ENCODE results near the gene INPP5E. TPM values are rescaled to one million over a fixed set of nuclear protein-coding genes. Genes with fewer than 3 reads are reported as not detected.

Gene INPP5E, protein sequence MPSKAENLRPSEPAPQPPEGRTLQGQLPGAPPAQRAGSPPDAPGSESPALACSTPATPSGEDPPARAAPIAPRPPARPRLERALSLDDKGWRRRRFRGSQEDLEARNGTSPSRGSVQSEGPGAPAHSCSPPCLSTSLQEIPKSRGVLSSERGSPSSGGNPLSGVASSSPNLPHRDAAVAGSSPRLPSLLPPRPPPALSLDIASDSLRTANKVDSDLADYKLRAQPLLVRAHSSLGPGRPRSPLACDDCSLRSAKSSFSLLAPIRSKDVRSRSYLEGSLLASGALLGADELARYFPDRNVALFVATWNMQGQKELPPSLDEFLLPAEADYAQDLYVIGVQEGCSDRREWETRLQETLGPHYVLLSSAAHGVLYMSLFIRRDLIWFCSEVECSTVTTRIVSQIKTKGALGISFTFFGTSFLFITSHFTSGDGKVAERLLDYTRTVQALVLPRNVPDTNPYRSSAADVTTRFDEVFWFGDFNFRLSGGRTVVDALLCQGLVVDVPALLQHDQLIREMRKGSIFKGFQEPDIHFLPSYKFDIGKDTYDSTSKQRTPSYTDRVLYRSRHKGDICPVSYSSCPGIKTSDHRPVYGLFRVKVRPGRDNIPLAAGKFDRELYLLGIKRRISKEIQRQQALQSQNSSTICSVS
- total RNA-seq (2012; rRNA removed): 7.9 and 8.5 TPM in 2 replicates

GRCh38 chr9:136439481-136440408 is at the start of gene INPP5E:
Gene INPP5E (minus strand): TSS chr9:136439845. CDS start chr9:136439419, 426 bp downstream.
- peaks cover 26% of the 10 kb centered on the region for H3K4me1 ChIP-seq (ENCODE audit: control insufficient read depth, insufficient read depth, low read length)
- peak within 1 kb of the TSS; percentile 100 for H3K4me2 ChIP-seq (ENCODE audit: low read length)
- H3K4me3 ChIP-seq (ENCODE audit: low read length): peak within 1 kb of the TSS; percentile 96
- peak within 1 kb of the TSS; percentile 98 for H3K9ac ChIP-seq (ENCODE audit: low read depth, low read length)
- H3K27me3 ChIP-seq (ENCODE audit: control insufficient read depth, insufficient read depth, low read length): no peaks in the 10 kb centered on the region
- peaks cover 64% of the 10 kb centered on the region for H3K36me3 ChIP-seq (ENCODE audit: insufficient read depth, low read length)
- H3K9me3 ChIP-seq (replicated peaks; ENCODE audit: low read length): no peaks in the 10 kb centered on the region

DNA sequence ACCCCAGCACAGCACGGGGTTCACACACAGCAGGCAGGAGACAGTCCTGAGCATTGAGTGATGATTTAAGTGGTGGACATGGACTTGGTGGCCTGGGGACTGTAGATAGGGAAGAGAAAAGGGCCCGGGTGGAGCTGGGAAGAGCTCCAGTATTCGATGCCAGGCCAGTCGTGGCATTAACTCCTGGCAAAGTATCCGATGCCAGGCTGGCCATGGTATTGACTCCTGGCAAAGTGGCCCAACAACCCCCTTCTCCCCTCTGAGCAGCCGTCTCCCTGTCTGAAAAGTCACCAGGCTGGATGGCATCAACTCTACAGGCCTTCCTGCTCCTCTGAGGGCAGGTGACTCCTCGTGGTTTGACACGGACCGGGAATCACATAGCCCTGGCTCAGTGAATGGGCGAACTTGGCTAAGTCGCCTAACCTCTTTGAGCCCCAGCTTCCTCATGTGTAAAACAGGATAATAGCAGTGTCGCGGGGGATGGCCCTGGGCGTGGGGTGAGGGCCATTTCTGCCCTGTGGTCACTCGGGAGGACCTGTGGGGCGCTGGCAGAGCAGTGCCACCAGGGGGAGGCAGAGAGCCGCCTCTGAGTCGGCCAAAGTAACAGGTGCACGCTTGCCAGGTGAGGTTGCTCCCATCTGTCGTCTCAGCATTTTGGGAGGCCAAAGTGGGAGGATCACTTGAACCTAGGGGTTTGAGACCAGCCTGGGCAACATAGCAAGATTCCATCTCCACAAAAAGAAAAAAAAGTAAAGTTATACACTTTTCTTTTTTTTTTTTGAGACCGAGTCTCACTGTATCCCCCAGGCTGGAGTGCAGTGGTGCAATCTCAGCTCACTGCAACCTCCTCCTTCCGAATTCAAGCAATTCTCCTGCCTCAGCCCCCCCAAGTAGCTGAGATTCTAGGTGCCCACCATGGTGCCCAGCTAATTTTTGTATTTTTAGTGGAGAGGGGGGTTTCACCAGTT is 48.9 kb upstream of the INPP5E start:
- peaks cover 10% of the 10 kb centered on the region for H3K4me1 ChIP-seq (ENCODE audit: control insufficient read depth, insufficient read depth, low read length)
- no peaks in the 10 kb centered on the region for H3K36me3 ChIP-seq (ENCODE audit: insufficient read depth, low read length)
- no peak overlapping the region for H3K4me3 ChIP-seq (ENCODE audit: low read length)
- H3K9me3 ChIP-seq (replicated peaks; ENCODE audit: low read length): no peaks in the 10 kb centered on the region
- H3K27me3 ChIP-seq (ENCODE audit: control insufficient read depth, insufficient read depth, low read length): peaks cover 23% of the 10 kb centered on the region
- no peak overlapping the region for H3K4me2 ChIP-seq (ENCODE audit: low read length)
- H3K9ac ChIP-seq (ENCODE audit: low read depth, low read length): no peak overlapping the region

- Histone ChIP-seq H3K4me2 (ENCODE audit: low read length) (no peak overlapping the region), H3K4me1 (ENCODE audit: control insufficient read depth, insufficient read depth, low read length) (peaks cover 10% of the 10 kb centered on the region), H3K9me3 (replicated peaks; ENCODE audit: low read length) (no peaks in the 10 kb centered on the region), H3K4me3 (ENCODE audit: low read length) (no peak overlapping the region), H3K27me3 (ENCODE audit: control insufficient read depth, insufficient read depth, low read length) (peaks cover 23% of the 10 kb centered on the region), H3K36me3 (ENCODE audit: insufficient read depth, low read length) (no peaks in the 10 kb centered on the region), H3K9ac (ENCODE audit: low read depth, low read length) (no peak overlapping the region)
Observed at GRCh38 chr9:136487672-136488071, 48.0 kb upstream of the INPP5E start.

DNA sequence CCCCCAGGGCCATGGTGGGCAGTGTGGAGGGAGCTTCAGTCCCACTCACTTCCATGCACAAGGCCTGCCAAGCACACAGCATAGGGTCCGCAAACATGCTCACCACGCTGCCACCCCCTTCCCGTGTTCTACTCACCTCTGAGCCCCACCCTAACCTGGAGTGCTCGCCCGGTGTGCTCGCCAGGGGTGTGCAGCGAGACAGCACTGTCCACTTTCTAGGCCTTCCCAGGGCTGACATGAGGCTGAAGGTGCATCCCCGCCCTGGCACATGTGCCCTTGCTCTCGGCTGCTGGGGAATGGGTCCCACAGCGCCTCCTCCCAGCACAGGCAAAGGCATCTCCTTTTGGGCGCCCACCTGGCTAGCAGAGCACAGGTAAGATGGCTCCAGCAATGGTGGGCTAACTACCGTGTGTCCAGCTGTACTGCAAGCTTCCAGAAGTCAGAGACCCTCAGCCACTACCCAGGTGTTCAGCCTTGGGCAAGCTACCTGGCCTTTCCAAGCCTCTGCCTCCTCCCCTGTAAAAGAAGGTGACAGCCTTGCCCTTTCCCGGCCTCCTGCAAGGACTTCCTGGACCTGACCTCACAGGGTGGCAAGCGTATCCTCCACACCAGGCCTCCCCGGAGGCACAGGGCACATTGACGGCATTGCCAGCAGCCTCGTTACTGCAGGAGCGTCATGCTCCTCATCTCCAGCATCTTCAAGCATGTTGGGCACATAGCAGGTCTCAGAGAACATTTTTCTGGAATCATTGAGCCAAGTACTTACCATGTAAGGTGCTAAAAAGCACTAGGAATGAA is 47.4 kb upstream of the INPP5E start:
- no peaks in the 10 kb centered on the region for H3K36me3 ChIP-seq (ENCODE audit: insufficient read depth, low read length)
- peaks cover 10% of the 10 kb centered on the region for H3K4me1 ChIP-seq (ENCODE audit: control insufficient read depth, insufficient read depth, low read length)
- no peak overlapping the region for H3K4me2 ChIP-seq (ENCODE audit: low read length)
- peaks cover 23% of the 10 kb centered on the region for H3K27me3 ChIP-seq (ENCODE audit: control insufficient read depth, insufficient read depth, low read length)
- no peak overlapping the region for H3K4me3 ChIP-seq (ENCODE audit: low read length)
- no peak overlapping the region for H3K9ac ChIP-seq (ENCODE audit: low read depth, low read length)
- no peaks in the 10 kb centered on the region for H3K9me3 ChIP-seq (replicated peaks; ENCODE audit: low read length)

DNA sequence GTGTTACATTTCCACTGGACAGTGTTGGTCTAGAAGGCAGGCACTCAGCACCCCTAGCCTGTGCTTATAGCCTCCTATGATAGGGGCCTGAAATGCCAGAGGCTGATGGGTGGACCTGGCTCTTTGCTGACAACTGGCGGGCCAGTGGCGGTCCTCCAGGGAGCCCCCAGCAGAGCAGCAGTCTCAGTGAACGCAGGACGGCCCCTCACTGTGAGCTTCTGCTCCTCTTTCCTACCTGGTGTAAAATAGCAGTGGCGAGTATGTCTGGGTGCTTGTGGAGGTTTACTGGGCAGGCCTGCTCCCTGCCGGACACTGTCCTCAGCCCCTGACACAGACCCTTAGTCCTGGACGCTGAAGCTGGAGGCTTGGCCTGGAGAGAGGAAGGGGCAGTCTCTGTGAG is 46.5 kb upstream of the INPP5E start:
- no peak overlapping the region for H3K4me3 ChIP-seq (ENCODE audit: low read length)
- no peaks in the 10 kb centered on the region for H3K9me3 ChIP-seq (replicated peaks; ENCODE audit: low read length)
- H3K9ac ChIP-seq (ENCODE audit: low read depth, low read length): no peak overlapping the region
- H3K4me1 ChIP-seq (ENCODE audit: control insufficient read depth, insufficient read depth, low read length): peaks cover 18% of the 10 kb centered on the region
- no peaks in the 10 kb centered on the region for H3K36me3 ChIP-seq (ENCODE audit: insufficient read depth, low read length)
- peaks cover 23% of the 10 kb centered on the region for H3K27me3 ChIP-seq (ENCODE audit: control insufficient read depth, insufficient read depth, low read length)
- H3K4me2 ChIP-seq (ENCODE audit: low read length): no peak overlapping the region

DNA sequence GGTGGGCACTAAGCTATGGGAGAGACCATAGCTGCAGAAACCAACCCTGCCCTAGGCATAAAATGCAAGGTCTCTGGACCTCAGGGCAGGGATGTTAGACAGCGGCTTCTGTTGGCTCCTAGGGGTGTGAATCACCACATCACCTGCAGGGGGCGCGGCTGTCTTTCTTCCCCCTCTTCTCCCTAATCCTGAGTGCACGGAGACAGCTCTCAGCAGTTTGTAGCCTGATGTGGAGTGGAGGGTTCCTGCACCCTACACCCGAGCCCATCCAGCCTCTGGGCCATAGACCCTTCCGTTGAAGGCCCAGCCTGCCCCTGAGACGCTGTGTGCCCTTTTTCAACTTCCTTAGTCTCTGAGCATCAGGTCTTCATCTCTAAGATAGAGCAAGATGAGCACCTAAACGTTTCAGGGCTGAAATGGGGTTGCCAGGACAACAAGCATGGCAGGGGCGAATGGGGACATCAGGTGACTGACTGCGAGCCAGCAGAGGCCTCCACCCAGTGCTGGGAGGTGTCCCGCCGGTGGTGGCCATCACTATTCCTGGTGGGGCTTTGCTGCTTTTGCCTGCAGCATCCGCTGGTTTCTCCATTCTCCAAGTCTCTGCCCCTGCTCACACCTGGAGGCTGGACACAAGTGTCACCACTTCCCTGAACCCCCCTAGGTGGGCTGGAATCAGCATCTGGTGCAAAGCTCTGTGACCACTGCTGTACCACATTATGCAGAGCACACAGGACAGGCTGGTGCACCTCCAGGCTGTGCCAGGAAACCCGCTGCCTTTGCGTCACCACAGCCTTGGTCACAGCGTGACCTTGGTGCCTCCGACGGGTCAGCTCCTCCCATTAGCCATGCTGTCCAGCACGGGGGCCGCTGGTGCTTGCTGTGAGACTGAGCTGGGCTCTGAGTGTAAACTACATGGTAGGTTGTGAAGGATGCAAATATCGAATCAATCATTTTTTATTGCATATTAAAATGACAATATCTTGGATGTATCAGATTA is 45.7 kb upstream of the INPP5E start:
- H3K9ac ChIP-seq (ENCODE audit: low read depth, low read length): no peak overlapping the region
- peaks cover 23% of the 10 kb centered on the region for H3K27me3 ChIP-seq (ENCODE audit: control insufficient read depth, insufficient read depth, low read length)
- no peak overlapping the region for H3K4me2 ChIP-seq (ENCODE audit: low read length)
- H3K9me3 ChIP-seq (replicated peaks; ENCODE audit: low read length): no peaks in the 10 kb centered on the region
- H3K4me3 ChIP-seq (ENCODE audit: low read length): no peak overlapping the region
- H3K36me3 ChIP-seq (ENCODE audit: insufficient read depth, low read length): no peaks in the 10 kb centered on the region
- H3K4me1 ChIP-seq (ENCODE audit: control insufficient read depth, insufficient read depth, low read length): peaks cover 18% of the 10 kb centered on the region

DNA sequence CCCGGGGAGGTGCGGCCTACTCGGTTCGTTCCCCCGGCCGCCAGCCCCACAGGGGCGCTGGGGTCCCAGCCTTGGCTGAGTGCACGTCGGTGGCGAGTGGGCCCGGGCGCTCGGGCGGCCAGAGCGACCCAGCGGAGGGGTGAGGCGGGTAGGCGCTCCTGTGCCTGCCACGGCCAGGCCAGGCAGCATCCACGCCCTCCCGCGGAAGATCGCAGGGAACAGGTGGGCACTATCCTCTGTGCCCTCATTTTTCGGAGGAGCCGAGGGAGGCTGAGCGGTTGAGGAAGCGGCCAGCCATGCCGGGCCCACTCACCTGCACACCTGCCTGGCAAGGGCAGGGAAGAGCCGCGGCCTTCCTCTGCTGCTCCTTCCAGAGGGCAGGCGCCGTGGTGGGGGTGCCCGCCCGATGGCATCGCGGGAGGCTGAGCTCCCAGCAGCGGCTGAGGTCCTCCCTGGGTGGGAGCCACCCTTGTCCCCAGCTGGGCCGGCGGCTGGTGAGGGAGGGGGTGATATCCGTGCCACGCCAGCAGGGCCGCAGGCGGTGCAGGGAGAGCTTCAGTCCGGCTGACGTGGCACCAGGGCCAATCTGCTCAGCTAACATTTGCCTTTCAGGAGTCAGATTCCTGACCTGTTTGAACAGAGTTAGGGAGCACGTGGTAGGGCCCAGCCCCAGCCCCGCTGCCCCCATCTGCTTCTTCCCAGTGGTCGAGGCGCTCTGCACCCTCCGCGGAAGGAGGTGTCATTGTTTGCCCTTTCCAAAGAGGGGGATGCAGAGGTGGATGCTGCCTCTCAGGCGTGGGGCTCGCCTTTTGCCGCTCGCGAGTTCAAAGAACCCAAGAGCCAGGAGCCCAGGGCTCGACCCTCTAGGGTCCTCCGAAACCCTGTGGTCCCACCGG is 44.8 kb upstream of the INPP5E start:
- H3K4me1 ChIP-seq (ENCODE audit: control insufficient read depth, insufficient read depth, low read length): peaks cover 18% of the 10 kb centered on the region
- H3K27me3 ChIP-seq (ENCODE audit: control insufficient read depth, insufficient read depth, low read length): peaks cover 18% of the 10 kb centered on the region
- H3K4me3 ChIP-seq (ENCODE audit: low read length): peak overlapping the region; percentile 96
- H3K4me2 ChIP-seq (ENCODE audit: low read length): peak overlapping the region; percentile 100
- no peaks in the 10 kb centered on the region for H3K9me3 ChIP-seq (replicated peaks; ENCODE audit: low read length)
- H3K36me3 ChIP-seq (ENCODE audit: insufficient read depth, low read length): no peaks in the 10 kb centered on the region
- H3K9ac ChIP-seq (ENCODE audit: low read depth, low read length): peak overlapping the region; percentile 95

DNA sequence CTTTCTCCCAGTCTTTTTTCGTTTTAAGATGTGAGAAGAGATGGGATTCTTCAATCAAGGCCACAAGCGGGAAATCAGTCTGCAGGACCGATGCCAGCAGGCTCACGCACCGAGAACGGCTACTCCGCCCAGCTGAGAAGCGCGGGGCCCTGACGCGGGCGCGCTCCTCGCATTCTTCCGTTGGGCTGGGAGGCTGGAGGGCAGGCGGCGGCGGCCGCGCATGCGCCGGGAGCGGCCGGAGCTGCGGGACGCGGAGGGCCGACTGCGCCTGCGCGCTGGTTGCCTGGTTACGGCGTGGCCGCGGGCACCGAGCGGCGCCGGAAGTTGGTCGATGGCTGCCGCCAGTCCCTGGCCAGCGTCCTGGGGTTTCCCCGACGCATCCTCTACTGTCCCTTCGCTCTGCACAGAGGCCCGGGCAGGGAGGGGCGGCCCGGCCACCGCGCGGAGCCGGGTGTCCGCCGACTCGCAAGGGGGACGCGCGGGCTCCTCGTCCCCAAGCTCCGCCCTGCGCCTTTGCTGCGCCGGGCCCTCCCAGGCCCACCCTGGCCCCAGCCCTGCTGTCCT is 44.0 kb upstream of the INPP5E start:
- H3K27me3 ChIP-seq (ENCODE audit: control insufficient read depth, insufficient read depth, low read length): peaks cover 16% of the 10 kb centered on the region
- H3K9ac ChIP-seq (ENCODE audit: low read depth, low read length): peak overlapping the region; percentile 95
- H3K4me2 ChIP-seq (ENCODE audit: low read length): peak overlapping the region; percentile 100
- H3K36me3 ChIP-seq (ENCODE audit: insufficient read depth, low read length): no peaks in the 10 kb centered on the region
- H3K4me1 ChIP-seq (ENCODE audit: control insufficient read depth, insufficient read depth, low read length): peaks cover 18% of the 10 kb centered on the region
- peak overlapping the region; percentile 96 for H3K4me3 ChIP-seq (ENCODE audit: low read length)
- H3K9me3 ChIP-seq (replicated peaks; ENCODE audit: low read length): no peaks in the 10 kb centered on the region

Data from skeletal muscle satellite cell (primary cell).